HEK293 (cell line): ENCODE measurements around the gene CD37.

Experiments used
- CTCF ChIA-PET: fragments of 350-600 bp; formaldehyde crosslinking; extraction: SDS; loops from one replicate; lab custom pipeline; 2021; ENCODE audit warnings: antibody characterized with exemption; lab: Yijun Ruan, JAX
- POLR2A ChIA-PET: fragments of 300-600 bp; formaldehyde crosslinking; extraction: SDS; loops from one replicate; lab custom pipeline; 2020; ENCODE audit warnings: antibody characterized with exemption, inconsistent platforms; lab: Yijun Ruan, JAX
- H3K27ac ChIP-seq: fragments of 200-500 bp; sonication (Bioruptor generic); 2 replicates; pipeline ENCODE4 v1.5.1; 2014; ENCODE audit warnings: low read depth, low read length, control low read depth, inconsistent platforms; ENCODE audit errors: extremely low read depth
- H3K36me3 ChIP-seq, 2 experiments: fragments of 200-500 bp in 1 of 2; sonication (Bioruptor generic) in 1 of 2; 1 replicate in 1 of 2; 2 replicates in 1 of 2; pipeline ENCODE4 v1.5.1; 2014 to 2017; ENCODE audit warnings: inconsistent platforms in 2 of 2, low read length in 2 of 2; ENCODE audit not compliant: control insufficient read depth in 2 of 2, insufficient read depth in 1 of 2
- H3K4me1 ChIP-seq: fragments of 200-500 bp; sonication (Bioruptor generic); 2 replicates; pipeline ENCODE4 v1.5.1; 2014; ENCODE audit warnings: mild to moderate bottlenecking, low read length, inconsistent platforms; ENCODE audit not compliant: control insufficient read depth, insufficient read depth
- H3K4me3 ChIP-seq: 2 replicates; pipeline ENCODE4 v1.5.1; 2011; ENCODE audit warnings: low read depth, mild to moderate bottlenecking, control low read depth, low read length, moderate library complexity
- H3K9me3 ChIP-seq: fragments of 200-500 bp; sonication (Bioruptor generic); 2 replicates; pipeline ENCODE4 v1.5.1; 2014; ENCODE audit warnings: low read depth, low read length, inconsistent platforms; ENCODE audit not compliant: control insufficient read depth, insufficient read depth
- INSM2 ChIP-seq: fragments of 450-650 bp; formaldehyde crosslinking; IDR thresholded peaks from 2 replicates; pipeline ENCODE4 v1.5.1; 2016; ENCODE audit warnings: missing biosample characterization, missing genetic modification characterization
- KLF9 ChIP-seq: fragments of 450-650 bp; formaldehyde crosslinking; IDR thresholded peaks from 2 replicates; pipeline ENCODE4 v1.5.1; 2016; ENCODE audit warnings: missing biosample characterization, missing genetic modification characterization, low read depth
- SALL2 ChIP-seq: fragments of 450-650 bp; formaldehyde crosslinking; IDR thresholded peaks from 2 replicates; pipeline ENCODE4 v1.5.0; 2017; ENCODE audit warnings: missing biosample characterization, mild to moderate bottlenecking, missing genetic modification characterization, borderline replicate concordance
- YY2 ChIP-seq: fragments of 450-650 bp; formaldehyde crosslinking; IDR thresholded peaks from 2 replicates; pipeline ENCODE4 v1.5.1; 2016; ENCODE audit warnings: missing biosample characterization, missing genetic modification characterization
- ZBTB26 ChIP-seq: fragments of 450-650 bp; formaldehyde crosslinking; optimal IDR thresholded peaks from 2 replicates; pipeline ENCODE3; 2016; ENCODE audit warnings: missing biosample characterization, mild to moderate bottlenecking, missing genetic modification characterization
- ZBTB48 ChIP-seq: fragments of 450-650 bp; formaldehyde crosslinking; IDR thresholded peaks from 2 replicates; pipeline ENCODE4 v1.5.1; 2016; ENCODE audit warnings: missing biosample characterization, missing genetic modification characterization
- ZFP3 ChIP-seq: fragments of 450-650 bp; formaldehyde crosslinking; IDR thresholded peaks from 2 replicates; pipeline ENCODE4 v1.5.1; 2016; ENCODE audit warnings: low read depth, missing biosample characterization, missing genetic modification characterization
- ZNF157 ChIP-seq: fragments of 450-650 bp; formaldehyde crosslinking; IDR thresholded peaks from 2 replicates; pipeline ENCODE4 v1.5.1; 2016; ENCODE audit warnings: missing biosample characterization, missing genetic modification characterization
- ZNF202 ChIP-seq: fragments of 450-650 bp; formaldehyde crosslinking; IDR thresholded peaks from 2 replicates; pipeline ENCODE4 v1.5.1; 2016; ENCODE audit warnings: missing biosample characterization, missing genetic modification characterization, borderline replicate concordance
- ZNF292 ChIP-seq: fragments of 450-650 bp; formaldehyde crosslinking; IDR thresholded peaks from 2 replicates; pipeline ENCODE4 v1.5.1; 2016; ENCODE audit warnings: low read depth, missing biosample characterization, missing genetic modification characterization, borderline replicate concordance
- ZNF302 ChIP-seq: fragments of 450-650 bp; formaldehyde crosslinking; IDR thresholded peaks from 2 replicates; pipeline ENCODE4 v1.5.1; 2016; ENCODE audit warnings: missing biosample characterization, missing genetic modification characterization, low read depth
- ZNF398 ChIP-seq: fragments of 450-650 bp; formaldehyde crosslinking; IDR thresholded peaks from 2 replicates; pipeline ENCODE4 v1.5.1; 2017; ENCODE audit warnings: missing biosample characterization, missing genetic modification characterization
- ZNF558 ChIP-seq: fragments of 450-650 bp; formaldehyde crosslinking; IDR thresholded peaks from 2 replicates; pipeline ENCODE4 v1.5.1; 2016; ENCODE audit warnings: missing biosample characterization, missing genetic modification characterization
- ZNF560 ChIP-seq: fragments of 450-650 bp; formaldehyde crosslinking; IDR thresholded peaks from 2 replicates; pipeline ENCODE4 v1.5.1; 2017; ENCODE audit warnings: missing biosample characterization, missing genetic modification characterization, borderline replicate concordance
- ZNF561 ChIP-seq: fragments of 450-650 bp; IDR thresholded peaks from 2 replicates; pipeline ENCODE4 v1.5.1; 2018; ENCODE audit warnings: missing biosample characterization, missing genetic modification characterization, borderline replicate concordance
- ZNF776 ChIP-seq: fragments of 450-650 bp; formaldehyde crosslinking; IDR thresholded peaks from 2 replicates; pipeline ENCODE4 v1.5.0; 2017; ENCODE audit warnings: missing biosample characterization, missing genetic modification characterization, borderline replicate concordance
- ZSCAN16 ChIP-seq: fragments of 450-650 bp; formaldehyde crosslinking; IDR thresholded peaks from 2 replicates; pipeline ENCODE4 v1.5.1; 2016; ENCODE audit warnings: missing biosample characterization, missing genetic modification characterization
- TF ChIP-seq, protein P1 (sequence below): fragments of 450-650 bp; formaldehyde crosslinking; IDR thresholded peaks from 2 replicates; pipeline ENCODE4 v1.5.1; 2017; ENCODE audit warnings: missing biosample characterization, mild to moderate bottlenecking, missing genetic modification characterization, moderate library complexity
- TF ChIP-seq, protein P2 (sequence below): fragments of 450-650 bp; formaldehyde crosslinking; IDR thresholded peaks from 2 replicates; pipeline ENCODE4 v1.5.1; 2016; ENCODE audit warnings: missing biosample characterization, missing genetic modification characterization

CD37 gene

GRCh38 chr19:49380391-49380790, 45.2 kb downstream of the CD37 start:
- Histone ChIP-seq H3K4me1 (no peaks in the 10 kb centered on the region), H3K4me3 (no peak overlapping the region), H3K9me3 (no peaks in the 10 kb centered on the region), H3K27ac (no peak overlapping the region), H3K36me3 (no peaks in the 10 kb centered on the region)
- TF ChIP-seq, protein P1, sequence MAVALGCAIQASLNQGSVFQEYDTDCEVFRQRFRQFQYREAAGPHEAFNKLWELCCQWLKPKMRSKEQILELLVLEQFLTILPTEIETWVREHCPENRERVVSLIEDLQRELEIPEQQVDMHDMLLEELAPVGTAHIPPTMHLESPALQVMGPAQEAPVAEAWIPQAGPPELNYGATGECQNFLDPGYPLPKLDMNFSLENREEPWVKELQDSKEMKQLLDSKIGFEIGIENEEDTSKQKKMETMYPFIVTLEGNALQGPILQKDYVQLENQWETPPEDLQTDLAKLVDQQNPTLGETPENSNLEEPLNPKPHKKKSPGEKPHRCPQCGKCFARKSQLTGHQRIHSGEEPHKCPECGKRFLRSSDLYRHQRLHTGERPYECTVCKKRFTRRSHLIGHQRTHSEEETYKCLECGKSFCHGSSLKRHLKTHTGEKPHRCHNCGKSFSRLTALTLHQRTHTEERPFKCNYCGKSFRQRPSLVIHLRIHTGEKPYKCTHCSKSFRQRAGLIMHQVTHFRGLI (tag by site-specific recombination), result no peak
- TF ChIP-seq ZSCAN16 (tag by site-specific recombination), result no peak
- no peak for TF ChIP-seq ZBTB48 (tag by site-specific recombination)
- no peak for TF ChIP-seq ZNF157 (tag by site-specific recombination)
- TF ChIP-seq KLF9 (tag by site-specific recombination), result no peak
- ChIA-PET CTCF (interaction anchor here (0.6 to 4.1 kb wide), 4 partner anchors 11 to 167 kb away, joined by 3 to 31 read pairs (median 5); no protein-coding TSS in a partner anchor), POLR2A (interaction anchor here (0.6 kb wide), 1 partner anchor 731 kb away, joined by 3 read pairs; no protein-coding TSS in a partner anchor)

DNA sequence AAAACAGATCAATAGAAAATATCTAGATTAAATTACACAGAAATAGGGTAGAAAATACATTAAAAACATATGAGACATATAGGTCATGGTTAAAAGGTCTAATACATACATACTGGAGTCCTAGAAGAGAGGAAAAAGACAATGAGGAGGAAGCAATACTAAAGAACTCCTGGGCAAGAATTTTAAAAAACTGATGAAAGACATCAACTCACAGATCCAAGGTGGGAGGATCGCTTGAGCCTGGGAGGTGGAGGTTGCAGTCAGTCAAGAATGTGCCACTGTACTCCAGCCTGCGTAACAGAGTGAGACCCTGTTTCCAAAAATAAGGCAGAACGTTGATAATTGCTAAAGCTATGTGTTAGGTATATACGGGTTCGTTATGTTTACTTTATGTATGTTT, 47.4 kb downstream of the CD37 start:
- TF ChIP-seq ZFP3 (tag by site-specific recombination) (no peak), ZNF558 (tag by site-specific recombination) (peak; percentile 97)
- TF ChIP-seq, all 188 proteins: peak for 1
- ChIA-PET POLR2A (no interaction called here), CTCF (interaction anchor here (0.6 to 1.9 kb wide), 5 partner anchors 9 to 188 kb away, joined by 3 to 4 read pairs (median 3); no protein-coding TSS in a partner anchor)
- no peaks in the 10 kb centered on the region for H3K4me1 ChIP-seq
- H3K4me3 ChIP-seq, result no peak overlapping the region
- H3K36me3 ChIP-seq, result no peaks in the 10 kb centered on the region
- no peak overlapping the region for H3K27ac ChIP-seq
- no peaks in the 10 kb centered on the region for H3K9me3 ChIP-seq

GRCh38 chr19:49383599-49383998, 48.4 kb downstream of the CD37 start:
- CTCF ChIA-PET, result interaction anchor here (0.6 to 1.9 kb wide), 6 partner anchors 8 to 187 kb away, joined by 3 to 5 read pairs (median 4); no protein-coding TSS in a partner anchor
- no peak overlapping the region for H3K27ac ChIP-seq
- TF ChIP-seq ZNF561 (tag by site-specific recombination) (no peak), ZNF292 (tag by site-specific recombination) (no peak), ZNF776 (no peak), ZNF302 (no peak), ZNF398 (tag by site-specific recombination) (no peak), ZNF202 (tag by site-specific recombination) (no peak), ZBTB26 (tag by site-specific recombination) (no peak), INSM2 (tag by site-specific recombination) (no peak), YY2 (no peak), SALL2 (tag by site-specific recombination) (no peak), ZNF560 (tag by site-specific recombination) (no peak)
- TF ChIP-seq, protein P2, sequence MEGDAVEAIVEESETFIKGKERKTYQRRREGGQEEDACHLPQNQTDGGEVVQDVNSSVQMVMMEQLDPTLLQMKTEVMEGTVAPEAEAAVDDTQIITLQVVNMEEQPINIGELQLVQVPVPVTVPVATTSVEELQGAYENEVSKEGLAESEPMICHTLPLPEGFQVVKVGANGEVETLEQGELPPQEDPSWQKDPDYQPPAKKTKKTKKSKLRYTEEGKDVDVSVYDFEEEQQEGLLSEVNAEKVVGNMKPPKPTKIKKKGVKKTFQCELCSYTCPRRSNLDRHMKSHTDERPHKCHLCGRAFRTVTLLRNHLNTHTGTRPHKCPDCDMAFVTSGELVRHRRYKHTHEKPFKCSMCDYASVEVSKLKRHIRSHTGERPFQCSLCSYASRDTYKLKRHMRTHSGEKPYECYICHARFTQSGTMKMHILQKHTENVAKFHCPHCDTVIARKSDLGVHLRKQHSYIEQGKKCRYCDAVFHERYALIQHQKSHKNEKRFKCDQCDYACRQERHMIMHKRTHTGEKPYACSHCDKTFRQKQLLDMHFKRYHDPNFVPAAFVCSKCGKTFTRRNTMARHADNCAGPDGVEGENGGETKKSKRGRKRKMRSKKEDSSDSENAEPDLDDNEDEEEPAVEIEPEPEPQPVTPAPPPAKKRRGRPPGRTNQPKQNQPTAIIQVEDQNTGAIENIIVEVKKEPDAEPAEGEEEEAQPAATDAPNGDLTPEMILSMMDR (tag by site-specific recombination), result no peak
- no peaks in the 10 kb centered on the region for H3K9me3 ChIP-seq
- no peak overlapping the region for H3K4me3 ChIP-seq
- no peaks in the 10 kb centered on the region for H3K36me3 ChIP-seq
- POLR2A ChIA-PET, result interaction anchor here (0.8 to 1.5 kb wide), 2 partner anchors 9 to 59 kb away, joined by 3 to 6 read pairs; no protein-coding TSS in a partner anchor
- H3K4me1 ChIP-seq, result no peaks in the 10 kb centered on the region
